Measurements from ENCODE around the gene SHF. TPM values are rescaled to one million over a fixed set of nuclear protein-coding genes. Genes with fewer than 3 reads are reported as not detected.

Gene SHF
- total RNA-seq, 1 donor from 2014 or later = 3.3 TPM

GRCh38 chr15:45200799-45201556 lies 13.2 kb upstream of the SHF start:
- peak; percentile 61 for ATAC-seq (ENCODE audit: poor library complexity)
- intact Hi-C loops (cut with DNase I) = loop anchor here (2.0 to 5.0 kb wide), 2 partner anchors 78 to 201 kb away; a partner anchor contains a TSS
- peak; percentile 88 for DNase-seq

GRCh38 chr15:45200001-45200798 lies 12.4 kb upstream of the SHF start:
- DNase-seq (peak; percentile 95), ATAC-seq (ENCODE audit: poor library complexity) (peak; percentile 75)
- intact Hi-C loops (cut with DNase I) = loop anchor here (2.0 to 5.0 kb wide), 2 partner anchors 79 to 202 kb away; a partner anchor contains a TSS

- ATAC-seq (ENCODE audit: poor library complexity) (no peak), DNase-seq (no peak)
- intact Hi-C loops (cut with DNase I) = no loop called here
Measured at GRCh38 chr15:45199136-45199810, 11.5 kb upstream of the SHF start.

GRCh38 chr15:45198337-45199135 lies 10.8 kb upstream of the SHF start:
- DNase-seq (peak; percentile 95), ATAC-seq (ENCODE audit: poor library complexity) (peak; percentile 78)
- intact Hi-C loops (cut with DNase I) = no loop called here

GRCh38 chr15:45197512-45197911 lies 9.7 kb upstream of the SHF start:
- DNase-seq = no peak
- intact Hi-C loops (cut with DNase I) = no loop called here
- ATAC-seq (ENCODE audit: poor library complexity) = no peak

- DNase-seq (no peak), ATAC-seq (ENCODE audit: poor library complexity) (peak; percentile 15)
- intact Hi-C loops (cut with DNase I) = no loop called here
Measured at GRCh38 chr15:45187578-45187893, 230 bp downstream of the SHF start.

- intact Hi-C loops (cut with DNase I) = no loop called here
- DNase-seq = no peak
- peak; percentile 8 for ATAC-seq (ENCODE audit: poor library complexity)
Measured at GRCh38 chr15:45186771-45187577, 792 bp downstream of the SHF start.

GRCh38 chr15:45185903-45186770 lies 1.6 kb downstream of the SHF start:
- intact Hi-C loops (cut with DNase I) = no loop called here
- ATAC-seq (ENCODE audit: poor library complexity) = peak; percentile 36
- no peak for DNase-seq

GRCh38 chr15:45185069-45185779 lies 2.5 kb downstream of the SHF start:
- ATAC-seq (ENCODE audit: poor library complexity) (no peak), DNase-seq (no peak)
- intact Hi-C loops (cut with DNase I) = no loop called here

- DNase-seq (no peak), ATAC-seq (ENCODE audit: poor library complexity) (no peak)
- intact Hi-C loops (cut with DNase I) = no loop called here
Measured at GRCh38 chr15:45184562-45185041, 3.2 kb downstream of the SHF start.

- DNase-seq (no peak), ATAC-seq (ENCODE audit: poor library complexity) (no peak)
- intact Hi-C loops (cut with DNase I) = no loop called here
Measured at GRCh38 chr15:45183511-45183910, 4.3 kb downstream of the SHF start.

- DNase-seq = no peak
- ATAC-seq (ENCODE audit: poor library complexity) = no peak
- intact Hi-C loops (cut with DNase I) = no loop called here
Measured at GRCh38 chr15:45182996-45183395, 4.8 kb downstream of the SHF start.

GRCh38 chr15:45181491-45182285 lies 6.1 kb downstream of the SHF start:
- ATAC-seq (ENCODE audit: poor library complexity) (peak; percentile 12), DNase-seq (no peak)
- intact Hi-C loops (cut with DNase I) = no loop called here

- ATAC-seq (ENCODE audit: poor library complexity) = no peak
- no peak for DNase-seq
- intact Hi-C loops (cut with DNase I) = no loop called here
Measured at GRCh38 chr15:45180648-45181436, 6.9 kb downstream of the SHF start.

- no peak for ATAC-seq (ENCODE audit: poor library complexity)
- intact Hi-C loops (cut with DNase I) = no loop called here
Measured at GRCh38 chr15:45180201-45180600, 7.6 kb downstream of the SHF start.

More at GRCh38 chr15:45180201-45180600, 7.6 kb downstream of the SHF start:
- no peak for DNase-seq
